Smooth muscle cell (in vitro differentiated cells): Measurements from ENCODE around the gene UMODL1. TPM values are rescaled to one million over a fixed set of nuclear protein-coding genes. Genes with fewer than 3 reads are reported as not detected.

ENCODE experiments used
- DNase-seq: peaks from one replicate; lab custom pipeline; 2025; ENCODE audit not compliant: unreplicated experiment; lab: John Stamatoyannopoulos, UW
- H2AFZ ChIP-seq: fragments of 200-600 bp; sonication (generic); 2 replicates; pipeline ENCODE4 v1.6.0; 2016; ENCODE audit warnings: antibody characterized with exemption, low read depth, mild to moderate bottlenecking
- H3F3A ChIP-seq: fragments of 200-600 bp; sonication (generic); 2 replicates; pipeline ENCODE4 v1.6.0; 2017; ENCODE audit warnings: antibody characterized with exemption, low read depth
- H3K27ac ChIP-seq: fragments of 200-600 bp; sonication (generic); 2 replicates; pipeline ENCODE4 v1.5.1; 2016; ENCODE audit warnings: low read depth, mild to moderate bottlenecking
- H3K27me3 ChIP-seq: fragments of 200-600 bp; sonication (generic); 2 replicates; pipeline ENCODE4 v1.6.1; 2016; ENCODE audit warnings: low read depth, mild to moderate bottlenecking
- H3K36me3 ChIP-seq: fragments of 200-600 bp; sonication (generic); 2 replicates; pipeline ENCODE4 v1.5.1; 2016; ENCODE audit warnings: low read depth
- H3K4me1 ChIP-seq: fragments of 200-600 bp; sonication (generic); 2 replicates; pipeline ENCODE4 v1.5.1; 2016; ENCODE audit warnings: low read depth
- H3K4me2 ChIP-seq: fragments of 200-600 bp; sonication (generic); 2 replicates; pipeline ENCODE4 v1.6.0; 2016; ENCODE audit warnings: mild to moderate bottlenecking
- H3K4me3 ChIP-seq: fragments of 200-600 bp; sonication (generic); 2 replicates; pipeline ENCODE4 v1.5.1; 2016; ENCODE audit warnings: mild to moderate bottlenecking
- H3K79me2 ChIP-seq: fragments of 200-600 bp; sonication (generic); 2 replicates; pipeline ENCODE4 v1.6.0; 2016; ENCODE audit warnings: low read depth, mild to moderate bottlenecking
- H3K9ac ChIP-seq: fragments of 200-600 bp; sonication (generic); 2 replicates; pipeline ENCODE4 v1.6.0; 2016; ENCODE audit warnings: low read depth
- H3K9me3 ChIP-seq: fragments of 200-600 bp; sonication (generic); replicated peaks from 2 replicates; pipeline ENCODE4 v1.5.1; 2016; ENCODE audit warnings: low read depth
- H4K20me1 ChIP-seq: fragments of 200-600 bp; sonication (generic); 2 replicates; pipeline ENCODE4 v1.6.0; 2016; ENCODE audit warnings: low read depth
- WGBS: methylation state at CpG from one replicate; pipeline ENCODE4 v1.1.7; 2016; ENCODE audit warnings: low lambda C conversion rate; 5-methylcytosine and 5-hydroxymethylcytosine counted together
- polyA plus RNA-seq: library from polyadenylated mRNA; unstranded; fragments of >200 nt; fragmentation: Nextera tagmentation; extraction: Ambion mirVana; gene quantifications from 2 replicates; pipeline ENCODE4 v1.2.1, GENCODE V29; 2016
- total RNA-seq: library from RNA; depleted of rRNA; stranded (reverse); fragments of >200 nt; gene quantifications from 2 replicates; pipeline ENCODE4 v1.2.3, GENCODE V29; 2014
- TF ChIP-seq, protein P1 (sequence below): fragments of 200-600 bp; sonication (generic); IDR thresholded peaks from 2 replicates; pipeline ENCODE4 v1.5.1; 2017; ENCODE audit warnings: borderline replicate concordance, mild to moderate bottlenecking, antibody characterized with exemption; ENCODE audit not compliant: insufficient read depth, poor library complexity, severe bottlenecking

Gene UMODL1
- total and polyA plus RNA-seq, 2 experiments from 2014 or later = 0.14 TPM; not detected in 1

DNA sequence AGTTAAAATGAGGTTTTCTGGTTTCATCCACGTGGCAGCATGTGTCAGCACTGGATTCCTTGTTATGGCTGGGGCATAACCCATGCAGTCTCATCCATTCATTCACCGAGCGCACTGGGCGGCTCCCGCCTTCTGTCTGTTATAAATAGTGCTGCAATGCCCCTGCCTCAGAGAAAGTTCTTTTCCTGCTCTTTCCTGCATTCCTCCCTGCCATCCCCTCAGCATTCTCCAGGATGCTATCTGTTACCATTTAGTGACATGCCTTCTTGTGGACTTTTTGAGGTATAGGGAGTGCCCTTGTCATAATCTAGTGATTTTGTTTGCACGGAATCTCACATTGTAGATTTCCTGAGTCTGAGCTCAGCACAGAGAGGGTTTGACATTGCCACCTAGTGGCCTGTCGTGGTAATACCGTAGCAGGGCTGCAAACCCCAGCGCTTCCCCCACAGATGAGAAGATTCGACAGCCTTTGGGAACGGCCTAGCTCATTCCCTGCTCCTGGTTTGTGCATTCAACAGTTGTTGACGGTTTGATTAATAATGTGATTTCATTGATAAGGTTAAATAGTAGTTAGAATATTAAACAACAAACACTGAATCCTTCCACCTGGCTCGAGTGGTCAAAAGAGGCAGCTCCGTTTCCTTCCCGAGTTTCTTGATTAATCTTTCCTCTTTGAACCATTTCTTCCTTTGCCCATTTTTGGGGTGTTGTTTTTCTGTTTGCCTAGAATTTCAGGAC lies 46.3 kb downstream of the UMODL1 start:
- peak; percentile 64 for DNase-seq
- Histone ChIP-seq H3K36me3 (no peaks in the 10 kb centered on the region), H3F3A (no peaks in the 10 kb centered on the region), H3K4me2 (peak overlapping the region; percentile 63), H4K20me1 (no peaks in the 10 kb centered on the region), H3K9me3 (no peaks in the 10 kb centered on the region), H3K27ac (peak overlapping the region; percentile 70), H3K9ac (peak overlapping the region; percentile 50), H3K27me3 (peaks cover 30% of the 10 kb centered on the region), H2AFZ (no peak overlapping the region), H3K79me2 (no peaks in the 10 kb centered on the region), H3K4me1 (no peaks in the 10 kb centered on the region), H3K4me3 (no peak overlapping the region)
- 35% methylated on average over 15 of the region's 15 CpGs for WGBS
- TF ChIP-seq, protein P1, sequence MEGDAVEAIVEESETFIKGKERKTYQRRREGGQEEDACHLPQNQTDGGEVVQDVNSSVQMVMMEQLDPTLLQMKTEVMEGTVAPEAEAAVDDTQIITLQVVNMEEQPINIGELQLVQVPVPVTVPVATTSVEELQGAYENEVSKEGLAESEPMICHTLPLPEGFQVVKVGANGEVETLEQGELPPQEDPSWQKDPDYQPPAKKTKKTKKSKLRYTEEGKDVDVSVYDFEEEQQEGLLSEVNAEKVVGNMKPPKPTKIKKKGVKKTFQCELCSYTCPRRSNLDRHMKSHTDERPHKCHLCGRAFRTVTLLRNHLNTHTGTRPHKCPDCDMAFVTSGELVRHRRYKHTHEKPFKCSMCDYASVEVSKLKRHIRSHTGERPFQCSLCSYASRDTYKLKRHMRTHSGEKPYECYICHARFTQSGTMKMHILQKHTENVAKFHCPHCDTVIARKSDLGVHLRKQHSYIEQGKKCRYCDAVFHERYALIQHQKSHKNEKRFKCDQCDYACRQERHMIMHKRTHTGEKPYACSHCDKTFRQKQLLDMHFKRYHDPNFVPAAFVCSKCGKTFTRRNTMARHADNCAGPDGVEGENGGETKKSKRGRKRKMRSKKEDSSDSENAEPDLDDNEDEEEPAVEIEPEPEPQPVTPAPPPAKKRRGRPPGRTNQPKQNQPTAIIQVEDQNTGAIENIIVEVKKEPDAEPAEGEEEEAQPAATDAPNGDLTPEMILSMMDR = peak; percentile 91

DNA sequence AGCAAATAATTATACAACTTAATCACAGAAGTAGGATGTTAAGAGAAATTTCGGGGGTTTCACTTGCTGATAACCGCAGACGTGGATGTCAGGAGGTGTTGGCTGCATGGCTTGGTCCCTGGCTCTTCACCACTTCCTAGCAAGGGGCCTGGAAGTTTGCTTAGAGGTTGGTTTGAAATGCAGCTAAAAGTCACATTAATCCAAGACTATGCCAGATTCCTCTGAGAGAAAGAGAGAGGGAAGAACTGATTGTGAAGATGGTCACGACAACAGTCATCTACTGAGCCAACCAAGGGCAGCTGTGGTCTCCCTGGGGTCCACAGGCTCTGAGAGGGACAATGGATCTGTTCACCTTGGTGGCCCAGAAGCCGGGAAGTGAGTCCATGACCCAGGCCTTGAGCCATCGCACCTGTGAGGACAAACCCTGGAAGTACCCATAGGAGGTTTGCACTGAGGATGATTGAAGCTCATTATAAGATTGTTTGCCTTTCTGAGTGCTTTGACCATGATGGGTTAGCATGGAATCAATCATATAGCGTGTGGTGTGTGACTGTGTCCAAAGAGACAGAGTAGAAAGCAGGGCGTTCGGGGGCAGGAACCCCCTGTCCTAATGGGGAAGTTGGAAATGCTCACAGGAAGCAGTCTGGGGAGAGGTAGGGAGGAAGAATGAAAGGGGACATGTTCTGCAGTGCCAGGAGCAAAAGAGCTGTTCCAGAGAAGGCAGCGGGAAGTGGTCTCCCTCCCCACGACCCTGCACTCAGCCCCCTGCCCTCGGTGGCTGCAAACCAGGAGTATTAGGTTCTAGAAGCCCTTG lies 47.1 kb downstream of the UMODL1 start:
- DNase-seq = no peak
- no peaks in the 10 kb centered on the region for H3K36me3 ChIP-seq
- no peaks in the 10 kb centered on the region for H3K79me2 ChIP-seq
- TF ChIP-seq, protein P1 = no peak
- no peaks in the 10 kb centered on the region for H4K20me1 ChIP-seq
- H3K4me3 ChIP-seq = no peak overlapping the region
- no peaks in the 10 kb centered on the region for H3F3A ChIP-seq
- no peak overlapping the region for H3K27ac ChIP-seq
- WGBS = 85% methylated on average over 12 of the region's 12 CpGs
- H3K9me3 ChIP-seq = no peaks in the 10 kb centered on the region
- H3K4me1 ChIP-seq = no peaks in the 10 kb centered on the region
- no peak overlapping the region for H3K4me2 ChIP-seq
- no peak overlapping the region for H3K9ac ChIP-seq
- H3K27me3 ChIP-seq = peaks cover 30% of the 10 kb centered on the region
- H2AFZ ChIP-seq = no peak overlapping the region

DNA sequence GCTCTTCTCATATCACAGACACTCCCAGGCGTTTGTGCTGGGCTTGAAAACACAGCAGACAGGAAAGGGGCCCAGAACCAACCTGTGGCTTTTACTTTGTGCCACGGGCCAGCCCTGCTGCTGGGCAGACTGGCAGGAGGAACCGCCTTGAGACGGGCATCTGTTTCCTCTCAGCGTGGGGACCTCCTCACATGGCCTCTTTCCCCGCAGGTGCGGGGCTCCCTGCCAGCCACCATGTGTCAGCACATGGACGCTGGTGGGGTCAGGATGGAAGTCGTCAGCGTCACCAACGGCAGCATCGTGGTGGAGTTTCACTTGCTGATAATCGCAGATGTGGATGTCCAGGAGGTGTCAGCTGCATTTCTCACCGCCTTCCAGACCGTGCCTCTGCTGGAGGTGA lies 47.8 kb downstream of the UMODL1 start:
- WGBS = 83% methylated on average over 15 of the region's 15 CpGs
- Histone ChIP-seq H3K9me3 (no peaks in the 10 kb centered on the region), H3K4me3 (no peak overlapping the region), H3K4me1 (no peaks in the 10 kb centered on the region), H3K79me2 (no peaks in the 10 kb centered on the region), H4K20me1 (no peaks in the 10 kb centered on the region), H3K4me2 (no peak overlapping the region), H3K27ac (no peak overlapping the region), H2AFZ (no peak overlapping the region), H3K36me3 (no peaks in the 10 kb centered on the region), H3K27me3 (peaks cover 30% of the 10 kb centered on the region), H3K9ac (no peak overlapping the region), H3F3A (no peaks in the 10 kb centered on the region)
- TF ChIP-seq, protein P1 = no peak
- no peak for DNase-seq
